GM21367 (cell line): Measurements from ENCODE around the gene APC.

ENCODE experiments used
- ATAC-seq: cut with Tn5 transposase; IDR thresholded peaks from one replicate; pipeline ENCODE4 v1.9.1; 2021; ENCODE audit not compliant: unreplicated experiment

The APC gene

DNA sequence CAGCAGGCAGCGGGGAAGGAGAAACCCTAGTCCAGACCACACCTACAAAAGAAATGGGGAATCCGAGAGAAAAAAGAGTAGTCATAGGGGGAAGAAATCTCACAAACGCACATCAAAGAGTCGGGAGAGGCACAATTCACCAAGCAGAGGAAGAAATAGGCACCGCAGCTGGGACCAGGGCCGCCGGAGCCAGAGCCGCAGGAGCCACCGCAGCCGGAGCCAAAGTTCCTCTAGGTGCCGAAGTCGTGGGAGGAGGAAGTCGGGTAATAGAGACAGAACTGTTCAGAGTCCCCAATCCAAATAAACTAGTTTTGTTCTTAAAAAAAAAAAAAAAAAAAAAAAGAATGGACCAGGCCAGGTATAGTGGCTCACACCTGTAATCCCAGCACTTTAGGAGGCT lies 155.1 kb downstream of the APC start:
- ATAC-seq, result no peak

DNA sequence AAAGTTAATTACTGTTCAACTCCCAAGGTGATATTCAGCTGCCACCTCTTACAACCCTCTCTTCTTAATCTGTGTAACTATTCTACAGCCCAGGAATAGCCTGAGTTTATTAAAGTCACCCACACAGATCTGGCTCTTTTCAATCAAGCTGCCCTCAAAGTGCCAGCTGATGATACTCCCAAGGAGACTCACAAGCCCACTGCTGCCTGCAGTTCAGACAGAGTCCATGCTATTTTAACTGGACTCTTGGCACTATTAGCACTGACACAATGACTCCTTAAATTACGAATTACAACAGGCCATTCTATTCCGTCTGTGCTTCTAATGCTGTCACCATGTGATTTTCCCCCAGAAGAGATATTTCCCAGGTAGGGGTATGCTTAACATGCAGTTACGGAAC lies 158.0 kb downstream of the APC start:
- ATAC-seq, result no peak
